Heart left ventricle (tissue), 16 donors: Measurements from ENCODE around the gene YWHAQ. TPM values are rescaled to one million over a fixed set of nuclear protein-coding genes. Genes with fewer than 3 reads are reported as not detected.

Experiments used
- ATAC-seq, 4 donors: fragments of 200-7000 bp; cut with Tn5 transposase; one replicate each; pipeline ENCODE4 v1.9.1; 2020 to 2022; ENCODE audit warnings: moderate library complexity in 4 of 4, mild to moderate bottlenecking in 3 of 4, moderate number of reproducible peaks in 1 of 4
- DNase-seq, 5 donors: peaks; one replicate each; pipeline ENCODE4 v3.0.0-alpha.2; 2020
- H3K27ac ChIP-seq, 12 donors: fragments of 200-600 bp; sonication (generic) in 4 of 12; one replicate each; pipeline versions ENCODE4 v1.5.0 to v1.8.0; 2016 to 2022; ENCODE audit warnings: mild to moderate bottlenecking in 2 of 12
- H3K27me3 ChIP-seq, 9 donors: fragments of 200-600 bp; sonication (generic) in 2 of 9; one replicate each; pipeline versions ENCODE4 v1.5.1 to v1.8.0; 2016 to 2022; ENCODE audit warnings: mild to moderate bottlenecking in 3 of 9
- H3K36me3 ChIP-seq, 9 donors: fragments of 200-600 bp; sonication (generic) in 2 of 9; one replicate each; pipeline versions ENCODE4 v1.5.0 to v1.8.0; 2018 to 2022; ENCODE audit warnings: mild to moderate bottlenecking in 2 of 9
- H3K4me1 ChIP-seq, 12 donors: fragments of 200-600 bp; sonication (generic) in 4 of 12; one replicate each; pipeline versions ENCODE4 v1.5.0 to v1.8.0; 2016 to 2022; ENCODE audit warnings: mild to moderate bottlenecking in 3 of 12
- H3K4me3 ChIP-seq, 12 donors: fragments of 200-600 bp; sonication (generic) in 4 of 12; one replicate each; pipeline versions ENCODE4 v1.5.0 to v1.8.0; 2017 to 2022; ENCODE audit warnings: mild to moderate bottlenecking in 9 of 12, moderate library complexity in 4 of 12
- H3K9me3 ChIP-seq, 12 donors: fragments of 200-600 bp; sonication (generic) in 4 of 12; one replicate each; pipeline versions ENCODE4 v1.5.0 to v1.8.0; 2016 to 2022; ENCODE audit warnings: mild to moderate bottlenecking in 1 of 12
- POLR2A ChIP-seq, 2 donors: fragments of 450-650 bp; IDR thresholded peaks; one replicate each; pipeline ENCODE4 v1.6.1; 2017; ENCODE audit warnings: antibody characterized with exemption in 2 of 2, mild to moderate bottlenecking in 2 of 2, moderate library complexity in 2 of 2
- WGBS, 4 donors: extraction: QIAGEN DNeasy Blood & Tissue Kit in 2 of 4; methylation state at CpG; one replicate each; pipeline versions ENCODE4 v1.1.5 to v1.1.7; 2013 to 2018; 5-methylcytosine and 5-hydroxymethylcytosine counted together
- intact Hi-C, 10 donors: fragments of 100-400 bp; cut with DNase I; formaldehyde crosslinking; loops; one replicate each; pipeline versions ENCODE4 v1.11.1 to v1.14.2; 2022
- long read RNA-seq, 3 donors: library from polyadenylated mRNA; unstranded; transcript quantifications; one replicate each; pipeline ENCODE4 v2.0.0, GENCODE V29; 2020 to 2021
- polyA plus RNA-seq, 2 donors: library from polyadenylated mRNA; stranded (reverse); fragments of 200-250 nt; gene quantifications; one replicate each; pipeline ENCODE4 v1.2.3, GENCODE V29; 2013
- total RNA-seq, 9 donors: library from RNA; depleted of rRNA in 2 of 9; stranded (reverse); fragments of >200 nt in 2 of 9; fragmentation: NEBNext Ultra II Directional in 3 of 9; extraction: Animal tissue kit (Norgen Biotek cat#: 25700) in 3 of 9; gene quantifications; one replicate each; pipeline versions ENCODE4 v1.1.0 to v1.2.4, GENCODE V29; 2016 to 2023
- TF ChIP-seq, protein P1 (sequence below), 12 donors: fragments of 200-600 bp; sonication (generic) in 4 of 12; IDR thresholded peaks; one replicate each; pipeline versions ENCODE4 v1.5.0 to v1.8.0; 2018 to 2022; ENCODE audit warnings: antibody characterized with exemption in 12 of 12, mild to moderate bottlenecking in 5 of 12
- donor health status: ischemic (EF 13 %, LVEDD 7.1; RV severe dilation, severe dysfunction).
- donor health status: healthy with polysubstance abuse.
- donor health status: DM: no; HTN: yes; CAD: no.
- donor health status: DM: no; HTN: no; CAD: no.
- donor health status: ischemic (EF 25% LVEDD 6.9; RV normal size, moderate dysfunction).
- donor health status: ischemic (EF 25% LVEDD 5.7; RV mildly dilated, moderate dysfunction).
- donor health status: healthy.
- donor health status: DM: yes; HTN: yes; CAD: no.
- donor health status: ischemic (EF 35%, LVEDD 5.7; RV mildly dilated, moderate dysfunction).
- donor health status: nonischemic (EF 11% LVEDD 7.7; RV severe dilation, severe dysfunction).
- donor health status: DM: yes; HTN: yes; CAD: no.
- donor health status: PGD.
- donor health status: ischemic (EF 29% LVEDD 5.4; RV normal size, mild dysfunction).
- donor health status: nonischemic (EF 23%, LVEDD 6.1; RV moderate dilation, normal function).

The YWHAQ gene
- total RNA-seq = 100 to 1,000 TPM; 169 to 310 (median 213) TPM
- 100 to 1,000 TPM in 1 of 2 donors, 10 to 100 TPM in 1; 91.0 to 249 TPM for polyA plus RNA-seq
- long read RNA-seq, donor 1, transcript YWHAQ-202 (5 exons, 2,216 nt) = minor isoform, 67 of 258 reads
- long read RNA-seq, donor 1, transcript YWHAQ-201 (6 exons, 2,208 nt) = major isoform, 179 of 258 reads
- long read RNA-seq, donor 1, partial matches to known transcripts = 4 of 258 reads
- long read RNA-seq, donor 1, other reads (novel, unspliced or antisense) = 8 of 258 reads
- long read RNA-seq, donor 2, transcript YWHAQ-201 (6 exons, 2,208 nt) = major isoform, 1,049 of 1,308 reads
- long read RNA-seq, donor 2, transcript YWHAQ-202 (5 exons, 2,216 nt) = minor isoform, 211 of 1,308 reads
- long read RNA-seq, donor 2, partial matches to known transcripts = 19 of 1,308 reads
- long read RNA-seq, donor 2, other reads (novel, unspliced or antisense) = 29 of 1,308 reads
- long read RNA-seq, donor 3, transcript YWHAQ-202 (5 exons, 2,216 nt) = minor isoform, 75 of 288 reads
- long read RNA-seq, donor 3, transcript YWHAQ-201 (6 exons, 2,208 nt) = major isoform, 203 of 288 reads
- long read RNA-seq, donor 3, partial matches to known transcripts = 1 of 288 reads
- long read RNA-seq, donor 3, other reads (novel, unspliced or antisense) = 9 of 288 reads

DNA sequence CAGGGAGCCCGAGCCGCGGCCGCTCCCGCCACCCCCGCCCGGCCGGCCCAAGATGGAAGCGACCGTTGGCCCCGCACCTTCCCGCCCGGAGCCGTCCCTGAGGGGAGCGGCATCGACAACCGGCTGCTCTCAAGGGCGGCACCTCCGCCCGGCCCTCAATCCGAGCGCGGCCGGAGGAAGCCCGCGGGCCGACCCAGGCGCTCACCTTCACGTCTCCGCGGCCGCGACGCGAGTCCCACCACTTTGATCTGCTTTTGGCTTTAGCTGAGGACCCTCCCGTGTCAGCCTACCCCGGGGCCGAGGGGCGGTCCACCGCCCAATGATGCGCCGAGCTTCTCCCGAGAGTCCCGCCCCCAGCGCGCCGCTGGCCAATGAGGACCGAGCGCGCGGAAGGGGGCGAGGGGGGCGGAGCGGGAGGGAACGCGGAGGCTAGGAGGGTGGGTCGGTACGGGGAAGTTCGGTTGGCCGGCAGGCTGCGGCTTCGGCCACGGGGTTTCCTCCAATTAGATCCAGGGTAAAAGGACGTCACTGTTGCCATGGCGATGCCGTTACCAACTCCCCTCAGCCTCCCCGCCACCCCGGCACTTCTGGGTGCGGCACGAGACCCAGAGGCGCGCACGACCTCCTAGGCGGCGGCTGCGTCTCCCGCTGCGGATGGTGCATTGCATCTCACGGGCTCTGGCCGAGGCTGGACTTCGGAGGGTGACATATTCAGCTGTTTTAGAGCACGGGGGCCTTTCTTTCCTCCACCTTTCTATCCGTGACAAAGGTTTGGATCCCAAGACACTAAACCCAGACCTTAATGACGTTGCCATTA is at the start of gene YWHAQ:
YWHAQ (minus strand) TSS at position 262 of the 817 bp plus-strand sequence. CDS start 545 bp downstream, outside the sequence.
- ATAC-seq (peak; percentile 95 to 98 (median 96)), DNase-seq (peak; percentile 99)
- peak; percentile 89 to 98 for TF ChIP-seq POLR2A (IDR thresholded peaks at IDR 0.05)
- TF ChIP-seq, protein P1, sequence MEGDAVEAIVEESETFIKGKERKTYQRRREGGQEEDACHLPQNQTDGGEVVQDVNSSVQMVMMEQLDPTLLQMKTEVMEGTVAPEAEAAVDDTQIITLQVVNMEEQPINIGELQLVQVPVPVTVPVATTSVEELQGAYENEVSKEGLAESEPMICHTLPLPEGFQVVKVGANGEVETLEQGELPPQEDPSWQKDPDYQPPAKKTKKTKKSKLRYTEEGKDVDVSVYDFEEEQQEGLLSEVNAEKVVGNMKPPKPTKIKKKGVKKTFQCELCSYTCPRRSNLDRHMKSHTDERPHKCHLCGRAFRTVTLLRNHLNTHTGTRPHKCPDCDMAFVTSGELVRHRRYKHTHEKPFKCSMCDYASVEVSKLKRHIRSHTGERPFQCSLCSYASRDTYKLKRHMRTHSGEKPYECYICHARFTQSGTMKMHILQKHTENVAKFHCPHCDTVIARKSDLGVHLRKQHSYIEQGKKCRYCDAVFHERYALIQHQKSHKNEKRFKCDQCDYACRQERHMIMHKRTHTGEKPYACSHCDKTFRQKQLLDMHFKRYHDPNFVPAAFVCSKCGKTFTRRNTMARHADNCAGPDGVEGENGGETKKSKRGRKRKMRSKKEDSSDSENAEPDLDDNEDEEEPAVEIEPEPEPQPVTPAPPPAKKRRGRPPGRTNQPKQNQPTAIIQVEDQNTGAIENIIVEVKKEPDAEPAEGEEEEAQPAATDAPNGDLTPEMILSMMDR (IDR thresholded peaks at IDR 0.05) = no peak
- WGBS, 4 donors = 0 to 1% (median 1%) methylated on average over 17 to 84 of the region's 84 CpGs
- Histone ChIP-seq H3K4me1 (peaks cover 0 to 59% (median 49%) of the 10 kb centered on the region in 12 donors), H3K27me3 (no peaks in the 10 kb centered on the region), H3K36me3 (peaks cover 0 to 27% (median 17%) of the 10 kb centered on the region in 9 donors), H3K9me3 (no peaks in the 10 kb centered on the region), H3K4me3 (peak within 1 kb of the TSS; percentile 41 to 94 (median 79)), H3K27ac (peak within 1 kb of the TSS; percentile 72 to 99 (median 96))
- intact Hi-C loops = loop anchor here in 8 of 10 donors (2.0 to 10.0 kb wide), 8 partner anchors 61 to 414 kb away; partner anchors contain the start of genes ADAM17 (in 6 of the 8) and KLF11 (in 1 of the 8)

DNA sequence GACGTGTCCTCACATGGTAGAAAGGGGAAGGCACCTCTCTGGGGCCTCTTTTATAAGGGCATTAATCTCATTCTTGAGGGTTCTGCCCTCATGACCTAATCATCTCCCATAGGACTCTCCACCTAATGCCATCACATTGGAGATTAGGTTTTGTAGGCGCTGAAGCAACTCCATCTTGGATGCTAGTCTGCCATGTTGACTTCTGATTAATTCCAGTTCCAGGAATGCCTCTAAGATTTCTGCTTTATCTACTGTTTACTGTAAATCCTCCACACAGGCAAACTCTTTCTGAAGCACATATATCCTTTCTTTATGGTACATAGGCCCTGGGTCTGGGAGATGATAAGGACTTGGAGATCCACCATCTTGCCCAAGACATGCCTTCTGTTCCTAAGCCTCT is 49.3 kb upstream of the YWHAQ start:
- Histone ChIP-seq H3K4me3 (no peak overlapping the region), H3K27me3 (no peaks in the 10 kb centered on the region), H3K36me3 (no peaks in the 10 kb centered on the region), H3K27ac (no peak overlapping the region), H3K9me3 (no peaks in the 10 kb centered on the region), H3K4me1 (peaks cover 0 to 19% (median 0%) of the 10 kb centered on the region in 12 donors)
- DNase-seq (no peak), ATAC-seq (no peak)
- 92 to 100% (median 95%) methylated on average over 2 of the region's 2 CpGs for WGBS, 4 donors
- TF ChIP-seq POLR2A (IDR thresholded peaks at IDR 0.05) = no peak
- TF ChIP-seq, protein P1 (IDR thresholded peaks at IDR 0.05) = no peak
- intact Hi-C loops = no loop called here

DNA sequence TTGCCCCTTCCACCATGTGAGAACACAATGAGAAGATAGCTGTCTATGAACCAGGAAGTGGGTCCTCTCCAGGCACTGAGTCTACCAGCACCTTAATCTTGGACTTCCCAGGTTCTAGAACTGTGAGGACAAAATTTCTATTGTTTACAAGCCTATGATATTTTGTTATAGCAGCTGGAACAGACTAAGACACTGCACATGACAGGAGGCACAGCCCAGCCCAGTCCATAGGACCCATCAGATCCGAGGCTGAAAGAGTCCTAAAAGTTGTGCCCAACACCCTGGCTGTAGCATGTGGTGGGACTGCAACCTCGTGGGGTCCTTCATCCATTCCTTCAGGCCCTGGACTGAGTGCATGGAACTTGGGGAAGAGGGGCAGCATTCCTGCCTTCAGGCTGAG is 48.4 kb upstream of the YWHAQ start:
- TF ChIP-seq POLR2A (IDR thresholded peaks at IDR 0.05) = no peak
- TF ChIP-seq, protein P1 (IDR thresholded peaks at IDR 0.05) = no peak
- Histone ChIP-seq H3K27ac (no peak overlapping the region), H3K27me3 (no peaks in the 10 kb centered on the region), H3K9me3 (no peaks in the 10 kb centered on the region), H3K36me3 (no peaks in the 10 kb centered on the region), H3K4me3 (no peak overlapping the region), H3K4me1 (peaks cover 0 to 19% (median 0%) of the 10 kb centered on the region in 12 donors)
- intact Hi-C loops = no loop called here
- ATAC-seq (no peak), DNase-seq (no peak)
- 90 to 95% (median 94%) methylated on average over 2 of the region's 2 CpGs for WGBS, 4 donors
